Fibroblast of lung (primary cell): ENCODE data around the gene ADCK1.

Experiments used
- EZH2 ChIP-seq: IDR thresholded peaks from 2 replicates; pipeline ENCODE4 v1.5.1; 2012; ENCODE audit warnings: low read length, control low read depth, mild to moderate bottlenecking; ENCODE audit errors: missing control alignments
- TF ChIP-seq, protein P1 (sequence below), 2 donors: IDR thresholded peaks in 1 of 2; conservative IDR thresholded peaks in 1 of 2; 1 replicate in 1 of 2; 2 replicates in 1 of 2; pipeline ENCODE4 v1.5.1; 2011 to 2012; ENCODE audit warnings: low read length in 2 of 2, control low read depth in 1 of 2, inconsistent platforms in 1 of 2, low read depth in 1 of 2, mild to moderate bottlenecking in 1 of 2

DNA sequence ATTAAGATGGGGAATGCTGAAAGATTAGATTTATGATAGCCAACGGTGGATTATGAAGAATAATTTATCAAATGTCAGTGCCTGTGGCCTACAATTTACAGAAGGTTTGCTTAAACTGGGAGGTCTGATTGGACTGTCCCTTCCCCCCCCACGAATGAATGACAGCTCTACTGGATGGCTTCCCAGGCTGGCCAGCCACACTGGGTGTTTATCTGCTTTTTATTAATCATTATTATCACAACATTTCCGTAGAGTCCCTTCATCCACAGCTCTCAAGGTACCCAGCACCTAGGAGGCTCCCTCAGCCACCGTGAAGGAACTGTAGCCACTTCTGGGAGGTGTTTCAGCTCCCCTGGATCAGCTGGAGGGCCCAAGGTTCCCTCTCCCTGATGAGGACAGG is 78.9 kb downstream of the ADCK1 start:
- TF ChIP-seq EZH2: no peak
- TF ChIP-seq, protein P1, sequence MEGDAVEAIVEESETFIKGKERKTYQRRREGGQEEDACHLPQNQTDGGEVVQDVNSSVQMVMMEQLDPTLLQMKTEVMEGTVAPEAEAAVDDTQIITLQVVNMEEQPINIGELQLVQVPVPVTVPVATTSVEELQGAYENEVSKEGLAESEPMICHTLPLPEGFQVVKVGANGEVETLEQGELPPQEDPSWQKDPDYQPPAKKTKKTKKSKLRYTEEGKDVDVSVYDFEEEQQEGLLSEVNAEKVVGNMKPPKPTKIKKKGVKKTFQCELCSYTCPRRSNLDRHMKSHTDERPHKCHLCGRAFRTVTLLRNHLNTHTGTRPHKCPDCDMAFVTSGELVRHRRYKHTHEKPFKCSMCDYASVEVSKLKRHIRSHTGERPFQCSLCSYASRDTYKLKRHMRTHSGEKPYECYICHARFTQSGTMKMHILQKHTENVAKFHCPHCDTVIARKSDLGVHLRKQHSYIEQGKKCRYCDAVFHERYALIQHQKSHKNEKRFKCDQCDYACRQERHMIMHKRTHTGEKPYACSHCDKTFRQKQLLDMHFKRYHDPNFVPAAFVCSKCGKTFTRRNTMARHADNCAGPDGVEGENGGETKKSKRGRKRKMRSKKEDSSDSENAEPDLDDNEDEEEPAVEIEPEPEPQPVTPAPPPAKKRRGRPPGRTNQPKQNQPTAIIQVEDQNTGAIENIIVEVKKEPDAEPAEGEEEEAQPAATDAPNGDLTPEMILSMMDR (conservative IDR thresholded peaks at IDR 0.05 in 1 of 2, IDR thresholded peaks at IDR 0.05 in 1 of 2; ENCODE audit: low read depth in 1 of 2, low read length in 2 of 2): no peak
